HCT116 (cell line): ENCODE measurements around the gene AKT3. TPM values are rescaled to one million over a fixed set of nuclear protein-coding genes. Genes with fewer than 3 reads are reported as not detected.

ENCODE experiments used
- ATAC-seq: fragments of 200-7000 bp; cut with Tn5 transposase; 2 replicates; pipeline ENCODE4 v1.9.1; 2020; ENCODE audit warnings: mild to moderate bottlenecking, moderate library complexity
- BruUV-seq: library from RNA; stranded (reverse); fragments of 400-500 nt; replicated peaks from 2 replicates; lab custom pipeline; 2021; lab: Mats Ljungman, UMichigan
- CTCF ChIA-PET: fragments of 300-600 bp; sonication (Branson Sonifier 250); formaldehyde crosslinking; loops from one replicate; lab custom pipeline; 2021; ENCODE audit warnings: antibody characterized with exemption; lab: Charles Lee
- POLR2A ChIA-PET: fragments of 300-600, 350-600 bp; sonication (Branson Sonifier 250); formaldehyde crosslinking; loops from one replicate; lab custom pipeline; 2021; ENCODE audit warnings: antibody characterized with exemption; lab: Charles Lee
- RAD21 ChIA-PET, 2 experiments: fragments of 300-600 bp; sonication (Branson Sonifier 250); formaldehyde crosslinking; loops; one replicate each; lab custom pipeline; 2023; ENCODE audit warnings: low total read pairs in 2 of 2; ENCODE audit not compliant: uncharacterized antibody in 2 of 2, unreplicated experiment in 2 of 2, low non-redundant PET in 1 of 2; lab: Charles Lee
- DNase-seq: peaks from one replicate; pipeline ENCODE4 v3.0.0-alpha.2; 2010; ENCODE audit warnings: low read depth, low spot score
- H2AFZ ChIP-seq: fragments of 200-600 bp; shearing (Covaris generic), sonication (generic); 2 replicates; pipeline ENCODE4 v1.6.1; 2017; ENCODE audit warnings: low read depth, mixed run types, mixed read lengths, antibody characterized with exemption, low read length; ENCODE audit not compliant: poor library complexity, severe bottlenecking
- H3K27ac ChIP-seq: 2 replicates; pipeline ENCODE4 v1.5.1; 2012; ENCODE audit warnings: low read depth, low read length
- H3K27me3 ChIP-seq: fragments of 200-600 bp; sonication (generic); 2 replicates; pipeline ENCODE4 v1.6.1; 2016; ENCODE audit warnings: mixed run types, low read length, mixed read lengths; ENCODE audit not compliant: insufficient read depth
- H3K36me3 ChIP-seq, 2 experiments: fragments of 200-500 bp in 1 of 2; fragments of 200-600 bp in 1 of 2; sonication (Bioruptor generic) in 1 of 2; sonication (generic) in 1 of 2; 2 replicates each; pipeline versions ENCODE4 v1.5.1 to v1.6.1; 2014 to 2016; ENCODE audit warnings: low read length in 2 of 2, inconsistent platforms in 1 of 2, mixed read lengths in 1 of 2, mixed run types in 1 of 2; ENCODE audit not compliant: insufficient read depth in 2 of 2, control insufficient read depth in 1 of 2
- H3K4me1 ChIP-seq, 2 experiments: fragments of 200-600 bp in 1 of 2; sonication (generic) in 1 of 2; 2 replicates each; pipeline versions ENCODE4 v1.5.1 to v1.6.1; 2012 to 2017; ENCODE audit warnings: low read length in 2 of 2, inconsistent platforms in 1 of 2, mild to moderate bottlenecking in 1 of 2, mixed read lengths in 1 of 2, mixed run types in 1 of 2, moderate library complexity in 1 of 2; ENCODE audit not compliant: insufficient read depth in 2 of 2, control insufficient read depth in 1 of 2
- H3K4me2 ChIP-seq: fragments of 200-600 bp; sonication (generic); 2 replicates; pipeline ENCODE4 v1.6.1; 2017; ENCODE audit warnings: mixed run types, low read length, mixed read lengths
- H3K4me3 ChIP-seq, 2 experiments: fragments of 200-600 bp in 1 of 2; sonication (generic) in 1 of 2; replicated peaks in 1 of 2; 2 replicates each; pipeline ENCODE4 v1.5.1; 2011 to 2016; ENCODE audit warnings: low read length in 2 of 2, control low read depth in 1 of 2, low read depth in 1 of 2, mild to moderate bottlenecking in 1 of 2, mixed read lengths in 1 of 2, mixed run types in 1 of 2
- H3K79me2 ChIP-seq: fragments of 200-600 bp; sonication (generic); 2 replicates; pipeline ENCODE4 v1.6.1; 2017; ENCODE audit warnings: mild to moderate bottlenecking, mixed run types, low read length, moderate library complexity, mixed read lengths; ENCODE audit not compliant: insufficient read depth
- H3K9ac ChIP-seq: fragments of 200-600 bp; sonication (generic); 2 replicates; pipeline ENCODE4 v1.6.1; 2016; ENCODE audit warnings: low read length, mixed read lengths
- H3K9me2 ChIP-seq: fragments of 200-600 bp; sonication (generic), shearing (Covaris generic); 2 replicates; pipeline ENCODE4 v1.6.1; 2017; ENCODE audit warnings: mixed run types, mild to moderate bottlenecking, moderate library complexity; ENCODE audit not compliant: insufficient read depth
- H3K9me3 ChIP-seq, 2 experiments: fragments of 200-500 bp in 1 of 2; fragments of 200-600 bp in 1 of 2; sonication (Bioruptor generic) in 1 of 2; sonication (generic) in 1 of 2; 2 replicates each; pipeline ENCODE4 v1.6.1; 2014 to 2017; ENCODE audit warnings: low read length in 2 of 2, mixed read lengths in 2 of 2, inconsistent platforms in 1 of 2, low read depth in 1 of 2, mild to moderate bottlenecking in 1 of 2, mixed run types in 1 of 2, moderate library complexity in 1 of 2; ENCODE audit not compliant: control insufficient read depth in 1 of 2, insufficient read depth in 1 of 2
- H4K20me1 ChIP-seq: fragments of 200-600 bp; sonication (generic), shearing (Covaris generic); 2 replicates; pipeline ENCODE4 v1.6.1; 2017; ENCODE audit warnings: mixed run types, mild to moderate bottlenecking, moderate library complexity; ENCODE audit not compliant: insufficient read depth
- POLR2A ChIP-seq: IDR thresholded peaks from 2 replicates; pipeline ENCODE4 v1.7.0; 2011; ENCODE audit warnings: borderline replicate concordance; ENCODE audit not compliant: insufficient read depth, insufficient read length; ENCODE audit errors: extremely low read depth
- SP1 ChIP-seq: IDR thresholded peaks from 2 replicates; pipeline ENCODE4 v1.6.1; 2012; ENCODE audit warnings: low read depth
- ZBTB33 ChIP-seq: IDR thresholded peaks from 2 replicates; pipeline ENCODE4 v1.6.1; 2011; ENCODE audit warnings: mild to moderate bottlenecking, low read length, moderate library complexity; ENCODE audit not compliant: insufficient replicate concordance; ENCODE audit errors: extremely low read depth
- ZNF274 ChIP-seq: fragments of 200-500 bp; sonication (Bioruptor generic); IDR thresholded peaks from 2 replicates; pipeline ENCODE4 v1.6.1; 2014; ENCODE audit warnings: mild to moderate bottlenecking, low read depth, low read length, inconsistent platforms
- intact Hi-C: fragments of 100-400 bp; cut with micrococcal nuclease; formaldehyde crosslinking; loops from 2 replicates; pipeline ENCODE4 v1.10.0; 2022
- total RNA-seq: library from RNA; stranded (reverse); gene quantifications from one replicate; pipeline ENCODE4 v1.2.1, GENCODE V29; 2021; ENCODE audit not compliant: unreplicated experiment

AKT3 gene
- total RNA-seq, 1 experiment from 2014 or later: 0.49 TPM

GRCh38 chr1:243580984-243581383, 269.1 kb downstream of the AKT3 start:
- ChIA-PET CTCF (no interaction called here), POLR2A (no interaction called here), RAD21 (no interaction called here)
- Histone ChIP-seq H3K27me3 (no peaks in the 10 kb centered on the region), H2AFZ (no peak overlapping the region), H3K4me3 (no peak overlapping the region), H3K9me2 (no peaks in the 10 kb centered on the region), H3K36me3 (no peaks in the 10 kb centered on the region), H3K4me1 (no peaks in the 10 kb centered on the region), H4K20me1 (no peaks in the 10 kb centered on the region), H3K4me2 (no peak overlapping the region), H3K79me2 (no peaks in the 10 kb centered on the region), H3K27ac (no peak overlapping the region), H3K9me3 (0 out of 4 replicates have a peak, but pooled peaks cover 0 to 7% of the 10 kb centered on the region in 2 experiments), H3K9ac (no peak overlapping the region)
- intact Hi-C loops: no loop called here
- DNase-seq: no peak
- BruUV-seq: no TSS peak
- no peak for ATAC-seq
- TF ChIP-seq SP1: no peak

- intact Hi-C loops: no loop called here
- Histone ChIP-seq H3K4me2 (no peak overlapping the region), H4K20me1 (no peaks in the 10 kb centered on the region), H3K9me2 (no peaks in the 10 kb centered on the region), H3K9ac (no peak overlapping the region), H3K4me3 (no peak overlapping the region), H3K79me2 (no peaks in the 10 kb centered on the region), H3K27me3 (no peaks in the 10 kb centered on the region), H2AFZ (no peak overlapping the region), H3K4me1 (no peaks in the 10 kb centered on the region), H3K36me3 (no peaks in the 10 kb centered on the region), H3K9me3 (0 out of 4 replicates have a peak, but pooled peaks cover 0 to 7% of the 10 kb centered on the region in 2 experiments), H3K27ac (no peak overlapping the region)
- ATAC-seq: no peak
- no TSS peak for BruUV-seq
- no peak for DNase-seq
- POLR2A ChIA-PET: no interaction called here
- RAD21 ChIA-PET: no interaction called here
- TF ChIP-seq ZBTB33 (no peak), POLR2A (no peak), ZNF274 (no peak)
- CTCF ChIA-PET: no interaction called here
These were observed 270.0 kb downstream of the AKT3 start for GRCh38 chr1:243580072-243580471.
